Smooth muscle cell (in vitro differentiated cells): ENCODE measurements around the gene NIP7. TPM values are rescaled to one million over a fixed set of nuclear protein-coding genes. Genes with fewer than 3 reads are reported as not detected.

Experiments
- DNase-seq: peaks from one replicate; lab custom pipeline; 2025; ENCODE audit not compliant: unreplicated experiment; lab: John Stamatoyannopoulos, UW
- H2AFZ ChIP-seq: fragments of 200-600 bp; sonication (generic); 2 replicates; pipeline ENCODE4 v1.6.0; 2016; ENCODE audit warnings: antibody characterized with exemption, low read depth, mild to moderate bottlenecking
- H3F3A ChIP-seq: fragments of 200-600 bp; sonication (generic); 2 replicates; pipeline ENCODE4 v1.6.0; 2017; ENCODE audit warnings: antibody characterized with exemption, low read depth
- H3K27ac ChIP-seq: fragments of 200-600 bp; sonication (generic); 2 replicates; pipeline ENCODE4 v1.5.1; 2016; ENCODE audit warnings: low read depth, mild to moderate bottlenecking
- H3K27me3 ChIP-seq: fragments of 200-600 bp; sonication (generic); 2 replicates; pipeline ENCODE4 v1.6.1; 2016; ENCODE audit warnings: low read depth, mild to moderate bottlenecking
- H3K36me3 ChIP-seq: fragments of 200-600 bp; sonication (generic); 2 replicates; pipeline ENCODE4 v1.5.1; 2016; ENCODE audit warnings: low read depth
- H3K4me1 ChIP-seq: fragments of 200-600 bp; sonication (generic); 2 replicates; pipeline ENCODE4 v1.5.1; 2016; ENCODE audit warnings: low read depth
- H3K4me2 ChIP-seq: fragments of 200-600 bp; sonication (generic); 2 replicates; pipeline ENCODE4 v1.6.0; 2016; ENCODE audit warnings: mild to moderate bottlenecking
- H3K4me3 ChIP-seq: fragments of 200-600 bp; sonication (generic); 2 replicates; pipeline ENCODE4 v1.5.1; 2016; ENCODE audit warnings: mild to moderate bottlenecking
- H3K79me2 ChIP-seq: fragments of 200-600 bp; sonication (generic); 2 replicates; pipeline ENCODE4 v1.6.0; 2016; ENCODE audit warnings: low read depth, mild to moderate bottlenecking
- H3K9ac ChIP-seq: fragments of 200-600 bp; sonication (generic); 2 replicates; pipeline ENCODE4 v1.6.0; 2016; ENCODE audit warnings: low read depth
- H3K9me3 ChIP-seq: fragments of 200-600 bp; sonication (generic); replicated peaks from 2 replicates; pipeline ENCODE4 v1.5.1; 2016; ENCODE audit warnings: low read depth
- H4K20me1 ChIP-seq: fragments of 200-600 bp; sonication (generic); 2 replicates; pipeline ENCODE4 v1.6.0; 2016; ENCODE audit warnings: low read depth
- WGBS: methylation state at CpG from one replicate; pipeline ENCODE4 v1.1.7; 2016; ENCODE audit warnings: low lambda C conversion rate; 5-methylcytosine and 5-hydroxymethylcytosine counted together
- polyA plus RNA-seq: library from polyadenylated mRNA; unstranded; fragments of >200 nt; fragmentation: Nextera tagmentation; extraction: Ambion mirVana; gene quantifications from 2 replicates; pipeline ENCODE4 v1.2.1, GENCODE V29; 2016
- total RNA-seq: library from RNA; depleted of rRNA; stranded (reverse); fragments of >200 nt; gene quantifications from 2 replicates; pipeline ENCODE4 v1.2.3, GENCODE V29; 2014
- TF ChIP-seq, protein P1 (sequence below): fragments of 200-600 bp; sonication (generic); IDR thresholded peaks from 2 replicates; pipeline ENCODE4 v1.5.1; 2017; ENCODE audit warnings: borderline replicate concordance, mild to moderate bottlenecking, antibody characterized with exemption; ENCODE audit not compliant: insufficient read depth, poor library complexity, severe bottlenecking

NIP7 gene
- total and polyA plus RNA-seq, 2 experiments from 2014 or later = 17.0 to 20.3 TPM

DNA sequence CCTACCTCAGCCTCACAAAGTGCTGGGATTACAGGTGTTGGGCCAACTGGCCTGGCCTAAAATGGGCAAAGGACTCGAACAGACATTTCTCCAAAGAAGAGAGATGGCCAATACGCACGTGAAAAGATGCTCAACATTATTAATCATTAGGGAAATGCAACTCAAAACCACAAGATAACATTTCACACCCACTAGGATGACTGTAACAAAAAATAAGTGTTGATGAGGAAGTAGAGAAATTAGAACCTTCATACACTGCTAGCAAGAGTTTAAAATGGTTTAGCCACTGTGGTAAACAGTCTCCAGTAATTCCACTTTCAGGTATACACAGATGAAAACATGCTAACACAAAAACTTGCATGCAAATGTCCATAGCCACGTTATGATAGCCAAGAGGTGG is 6.4 kb downstream of the NIP7 start:
- no peak for DNase-seq
- Histone ChIP-seq H3F3A (peaks cover 3% of the 10 kb centered on the region), H3K4me2 (no peak overlapping the region), H2AFZ (no peak overlapping the region), H3K27me3 (no peaks in the 10 kb centered on the region), H4K20me1 (no peaks in the 10 kb centered on the region), H3K4me1 (peaks cover 2% of the 10 kb centered on the region), H3K4me3 (no peak overlapping the region), H3K9me3 (no peaks in the 10 kb centered on the region), H3K36me3 (no peaks in the 10 kb centered on the region), H3K79me2 (peaks cover 11% of the 10 kb centered on the region), H3K9ac (no peak overlapping the region), H3K27ac (no peak overlapping the region)
- TF ChIP-seq, protein P1, sequence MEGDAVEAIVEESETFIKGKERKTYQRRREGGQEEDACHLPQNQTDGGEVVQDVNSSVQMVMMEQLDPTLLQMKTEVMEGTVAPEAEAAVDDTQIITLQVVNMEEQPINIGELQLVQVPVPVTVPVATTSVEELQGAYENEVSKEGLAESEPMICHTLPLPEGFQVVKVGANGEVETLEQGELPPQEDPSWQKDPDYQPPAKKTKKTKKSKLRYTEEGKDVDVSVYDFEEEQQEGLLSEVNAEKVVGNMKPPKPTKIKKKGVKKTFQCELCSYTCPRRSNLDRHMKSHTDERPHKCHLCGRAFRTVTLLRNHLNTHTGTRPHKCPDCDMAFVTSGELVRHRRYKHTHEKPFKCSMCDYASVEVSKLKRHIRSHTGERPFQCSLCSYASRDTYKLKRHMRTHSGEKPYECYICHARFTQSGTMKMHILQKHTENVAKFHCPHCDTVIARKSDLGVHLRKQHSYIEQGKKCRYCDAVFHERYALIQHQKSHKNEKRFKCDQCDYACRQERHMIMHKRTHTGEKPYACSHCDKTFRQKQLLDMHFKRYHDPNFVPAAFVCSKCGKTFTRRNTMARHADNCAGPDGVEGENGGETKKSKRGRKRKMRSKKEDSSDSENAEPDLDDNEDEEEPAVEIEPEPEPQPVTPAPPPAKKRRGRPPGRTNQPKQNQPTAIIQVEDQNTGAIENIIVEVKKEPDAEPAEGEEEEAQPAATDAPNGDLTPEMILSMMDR = no peak
- WGBS = 94% methylated on average over 4 of the region's 4 CpGs

DNA sequence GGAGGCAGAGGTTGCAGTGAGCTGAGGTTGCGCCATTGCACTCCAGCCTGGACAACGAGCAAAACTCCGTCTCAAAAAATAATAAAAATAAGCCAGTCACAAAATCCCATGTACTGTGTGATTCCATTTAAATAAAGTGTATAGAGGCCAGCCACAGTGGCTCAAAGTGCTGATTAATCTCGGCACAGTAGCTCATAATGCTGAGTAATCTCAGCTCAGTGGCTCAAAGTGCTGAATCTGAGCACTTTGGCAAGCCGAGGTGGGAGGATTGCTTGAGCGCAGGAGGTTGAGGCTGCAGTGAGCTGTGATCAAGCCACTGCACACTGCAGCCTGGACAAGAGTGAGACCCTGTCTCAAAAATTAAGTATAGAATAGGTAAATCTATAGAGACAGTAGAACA is 7.1 kb downstream of the NIP7 start:
- Histone ChIP-seq H3K4me3 (no peak overlapping the region), H3K36me3 (no peaks in the 10 kb centered on the region), H3F3A (peaks cover 3% of the 10 kb centered on the region), H4K20me1 (no peaks in the 10 kb centered on the region), H3K4me2 (no peak overlapping the region), H3K79me2 (peaks cover 3% of the 10 kb centered on the region), H2AFZ (no peak overlapping the region), H3K9ac (no peak overlapping the region), H3K4me1 (no peaks in the 10 kb centered on the region), H3K27me3 (no peaks in the 10 kb centered on the region), H3K27ac (no peak overlapping the region), H3K9me3 (no peaks in the 10 kb centered on the region)
- no peak for DNase-seq
- WGBS = 94% methylated on average over 6 of the region's 6 CpGs
- TF ChIP-seq, protein P1 = no peak

DNA sequence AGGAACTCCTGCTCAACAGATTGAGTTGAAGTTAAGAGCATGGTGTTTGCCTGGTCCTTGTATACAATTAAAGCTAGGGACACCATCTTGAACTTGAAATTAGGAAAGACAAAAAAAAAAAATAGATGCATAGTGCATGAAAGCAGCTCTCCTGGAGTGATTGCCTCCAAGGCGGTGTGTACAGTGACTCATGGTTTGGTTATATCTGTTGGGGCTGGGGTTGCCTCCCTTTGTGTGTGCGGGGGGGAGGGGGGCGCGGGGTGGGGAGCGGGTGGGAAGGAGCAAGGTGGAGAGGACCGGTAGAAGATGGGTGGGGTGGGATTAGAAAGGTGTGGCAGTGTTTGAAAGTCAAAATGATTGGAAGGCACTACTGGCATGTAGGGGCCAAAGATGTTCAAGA is 8.7 kb downstream of the NIP7 start:
- Histone ChIP-seq H3K4me1 (no peaks in the 10 kb centered on the region), H3K9me3 (no peaks in the 10 kb centered on the region), H3K9ac (no peak overlapping the region), H3K4me2 (no peak overlapping the region), H3K4me3 (no peak overlapping the region), H3K27ac (no peak overlapping the region), H3F3A (peaks cover 3% of the 10 kb centered on the region), H3K36me3 (no peaks in the 10 kb centered on the region), H4K20me1 (no peaks in the 10 kb centered on the region), H3K79me2 (no peaks in the 10 kb centered on the region), H2AFZ (no peak overlapping the region), H3K27me3 (no peaks in the 10 kb centered on the region)
- TF ChIP-seq, protein P1 = no peak
- DNase-seq = no peak
- 86% methylated on average over 2 of the region's 6 CpGs for WGBS

DNA sequence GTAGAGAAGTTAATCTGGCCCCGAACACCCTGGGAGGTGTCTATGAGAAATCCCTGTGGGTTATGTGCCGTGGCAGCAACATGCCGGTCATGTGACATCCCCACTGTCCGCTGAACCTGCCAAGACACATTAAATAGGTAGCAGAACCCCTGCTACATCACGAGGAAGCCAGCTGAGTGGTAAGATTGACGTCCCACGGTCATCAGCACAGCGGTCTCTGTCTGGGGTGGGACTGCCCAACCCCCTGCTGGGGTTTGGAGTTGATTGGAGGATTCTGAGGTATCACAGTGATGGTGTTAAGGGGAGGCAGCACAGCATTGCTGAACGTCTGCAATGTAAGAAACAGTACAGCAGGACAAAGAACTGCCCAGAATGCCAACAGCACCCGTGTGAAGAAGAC is 10.0 kb downstream of the NIP7 start:
- Histone ChIP-seq H4K20me1 (no peaks in the 10 kb centered on the region), H3K4me3 (no peak overlapping the region), H3K27ac (no peak overlapping the region), H3K79me2 (no peaks in the 10 kb centered on the region), H3K4me2 (no peak overlapping the region), H3K9ac (no peak overlapping the region), H3K4me1 (no peaks in the 10 kb centered on the region), H3K9me3 (no peaks in the 10 kb centered on the region), H3K36me3 (no peaks in the 10 kb centered on the region), H3F3A (peaks cover 3% of the 10 kb centered on the region), H3K27me3 (no peaks in the 10 kb centered on the region), H2AFZ (no peak overlapping the region)
- 94% methylated on average over 10 of the region's 10 CpGs for WGBS
- TF ChIP-seq, protein P1 = no peak
- DNase-seq = no peak
